NCI-H2029 treated with DMSO at 0.1 percent for 48 hours (cell line): ENCODE measurements around the gene PLEKHD1.
"Not testable (repeated sequence)": the region's sequence is repeated elsewhere in the genome, so short reads cannot be mapped to it uniquely, and the experiment has no call there.

Experiments used
- DNase-seq: peaks from one replicate; lab custom pipeline; 2025; lab: John Stamatoyannopoulos, UW

The PLEKHD1 gene

GRCh38 chr14:69484444-69485314, at the start of gene PLEKHD1:
TSS of gene PLEKHD1 (plus strand) at chr14:69484728. CDS start at chr14:69484966, 238 bp downstream.
- no peak for DNase-seq

GRCh38 chr14:69439521-69440270, 44.8 kb upstream of the PLEKHD1 start:
- DNase-seq, result no peak

- DNase-seq, result no peak
Observed at GRCh38 chr14:69441948-69442347, 42.6 kb upstream of the PLEKHD1 start.

- DNase-seq, result no peak
Observed at GRCh38 chr14:69443296-69443805, 41.2 kb upstream of the PLEKHD1 start.

- DNase-seq, result no peak
Observed at GRCh38 chr14:69449216-69449615, 35.3 kb upstream of the PLEKHD1 start.

GRCh38 chr14:69451941-69452340, 32.6 kb upstream of the PLEKHD1 start:
- DNase-seq, result no peak

GRCh38 chr14:69458350-69458749, 26.2 kb upstream of the PLEKHD1 start:
- DNase-seq, result no peak

- DNase-seq, result no peak
Observed at GRCh38 chr14:69459122-69459521, 25.4 kb upstream of the PLEKHD1 start.

- DNase-seq, result peak; percentile 24
Observed at GRCh38 chr14:69460093-69460701, 24.3 kb upstream of the PLEKHD1 start.

GRCh38 chr14:69464379-69464778, 20.1 kb upstream of the PLEKHD1 start:
- DNase-seq, result no peak

- DNase-seq, result no peak
Observed at GRCh38 chr14:69464829-69465228, 19.7 kb upstream of the PLEKHD1 start.

- DNase-seq, result no peak
Observed at GRCh38 chr14:69468949-69469348, 15.6 kb upstream of the PLEKHD1 start.

- DNase-seq, result no peak
Observed at GRCh38 chr14:69471436-69471835, 13.1 kb upstream of the PLEKHD1 start.

GRCh38 chr14:69471916-69472315, 12.6 kb upstream of the PLEKHD1 start:
- DNase-seq, result no peak

GRCh38 chr14:69473260-69473659, 11.3 kb upstream of the PLEKHD1 start:
- DNase-seq, result no peak

- DNase-seq, result no peak
Observed at GRCh38 chr14:69473946-69474345, 10.6 kb upstream of the PLEKHD1 start.

- no peak for DNase-seq
Observed at GRCh38 chr14:69475194-69475818, 9.2 kb upstream of the PLEKHD1 start.

- DNase-seq, result not testable (repeated sequence)
Observed at GRCh38 chr14:69476824-69477450, 7.6 kb upstream of the PLEKHD1 start.

GRCh38 chr14:69478055-69478454, 6.5 kb upstream of the PLEKHD1 start:
- not testable (repeated sequence) for DNase-seq

GRCh38 chr14:69479696-69480095, 4.8 kb upstream of the PLEKHD1 start:
- no peak for DNase-seq

- no peak for DNase-seq
Observed at GRCh38 chr14:69480136-69480535, 4.4 kb upstream of the PLEKHD1 start.
